Ramos (cell line): Measurements from ENCODE around the gene GJB1.
"Not testable (repeated sequence)": the region's sequence is repeated elsewhere in the genome, so short reads cannot be mapped to it uniquely, and the experiment has no call there.

Experiments
- in situ Hi-C: fragments of 300-500 bp; cut with MboI; formaldehyde crosslinking; loops from one replicate; pipeline ENCODE4 v1.14.3; 2022; ENCODE audit warnings: low sequenced_read_pairs; ENCODE audit not compliant: unreplicated experiment

Gene GJB1

DNA sequence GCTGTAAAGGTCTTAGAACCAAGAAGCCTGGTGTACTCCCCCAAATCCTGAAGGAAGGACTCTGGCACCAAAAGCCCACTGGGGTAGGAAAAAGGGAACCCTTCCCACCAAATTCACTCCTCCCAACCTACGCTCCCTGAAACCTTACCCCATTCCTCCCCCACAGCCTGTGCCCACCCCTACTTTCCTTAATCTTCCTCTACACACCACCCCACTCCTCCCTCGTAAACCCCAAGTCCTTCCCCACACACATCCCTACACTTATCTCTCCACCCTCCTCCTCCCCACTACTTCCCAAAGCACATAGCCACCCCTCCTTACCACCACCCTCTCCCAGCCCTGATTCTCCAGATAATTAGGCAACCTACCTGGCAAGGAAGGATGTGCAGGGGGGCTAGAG, 29.2 kb downstream of the GJB1 start:
- in situ Hi-C loops, result no loop called here

GRCh38 chrX:71253253-71254091, 30.4 kb downstream of the GJB1 start:
- in situ Hi-C loops, result no loop called here

DNA sequence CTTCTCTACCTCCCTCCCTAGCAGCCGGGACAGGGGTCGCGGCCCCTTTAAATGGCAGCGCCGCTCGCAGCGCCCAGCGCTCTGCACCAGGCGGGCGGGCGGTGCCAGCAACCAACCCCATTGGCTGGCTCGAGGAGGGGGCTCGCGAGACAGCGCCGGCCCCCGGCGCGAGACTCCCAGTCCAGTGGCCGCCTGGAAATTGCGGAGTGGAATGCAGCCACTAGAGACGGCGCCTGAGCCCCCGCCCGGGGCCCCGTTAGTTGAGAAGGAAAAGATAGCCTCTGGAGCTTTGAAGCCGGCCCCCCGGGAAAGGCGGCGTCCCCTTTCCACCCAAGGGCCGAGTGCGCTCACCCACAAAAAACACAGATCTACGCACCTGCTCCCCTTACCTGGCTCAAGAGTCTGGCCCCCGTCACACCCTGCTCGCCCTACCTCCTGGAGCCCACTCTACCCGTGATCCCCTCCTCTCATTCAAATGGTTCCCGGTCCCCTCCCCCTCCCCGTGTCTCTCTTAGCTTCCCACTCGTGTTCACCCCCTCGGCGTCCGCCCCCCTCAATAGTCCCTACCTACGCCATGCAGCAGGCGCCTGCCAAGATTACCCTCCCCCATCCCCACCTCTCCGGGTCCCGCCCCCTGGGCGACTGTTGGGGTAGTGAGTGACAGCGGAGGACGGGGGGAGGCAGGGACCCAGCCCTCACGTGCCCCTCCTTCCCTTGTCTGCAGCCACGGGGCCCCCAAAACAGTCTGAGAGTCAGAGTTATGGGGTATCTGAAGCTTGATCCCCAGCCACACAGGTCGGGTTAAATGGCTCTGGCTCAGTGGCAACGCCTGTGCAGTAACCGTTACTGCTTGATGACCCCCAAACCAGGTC, 31.3 kb downstream of the GJB1 start, which contains the start of gene ZMYM3:
TSS of gene ZMYM3 (minus strand) at position 49 of the 872 bp plus-strand sequence. CDS start 885 bp downstream, outside the sequence.
- in situ Hi-C loops, result no loop called here

DNA sequence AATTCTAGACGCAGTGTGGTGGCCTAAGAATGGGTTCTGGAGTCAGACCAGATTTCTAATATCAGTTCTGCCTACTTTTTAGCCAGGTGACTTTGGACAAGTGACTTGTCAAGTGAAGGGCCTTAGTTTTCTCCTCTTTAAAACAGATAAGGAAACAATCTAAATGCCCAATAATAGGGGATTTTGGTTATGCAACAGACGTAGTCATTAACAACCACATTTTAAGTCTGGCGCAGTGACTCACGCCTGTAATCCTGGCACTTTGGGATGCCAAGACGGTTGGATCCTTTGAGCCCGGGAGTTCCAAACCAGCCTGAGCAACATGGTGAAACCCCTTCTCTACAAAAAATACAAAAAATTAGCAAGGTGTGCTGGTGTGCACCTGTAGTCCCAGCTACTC, 33.0 kb downstream of the GJB1 start:
- in situ Hi-C loops, result no loop called here

GRCh38 chrX:71256856-71257255, 33.8 kb downstream of the GJB1 start:
- in situ Hi-C loops, result no loop called here

DNA sequence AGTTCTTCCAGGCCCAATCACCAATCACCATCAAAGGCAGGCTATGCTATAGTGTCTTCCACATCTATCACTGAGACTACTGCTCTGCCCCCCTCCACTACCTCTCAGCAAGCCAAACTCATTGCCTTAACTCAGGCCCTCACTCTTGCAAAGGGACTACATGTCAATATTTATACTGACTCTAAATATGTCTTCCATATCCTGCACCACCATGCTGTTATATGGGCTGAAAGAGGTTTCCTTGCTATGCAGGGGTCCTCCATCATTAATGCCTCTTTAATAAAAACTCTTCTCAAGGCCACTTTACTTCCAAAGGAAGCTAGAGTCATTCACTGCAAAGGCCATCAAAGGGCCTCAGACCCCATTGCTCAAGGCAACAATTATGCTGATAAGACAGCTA, 45.6 kb downstream of the GJB1 start:
- in situ Hi-C loops, result not testable (repeated sequence)

- in situ Hi-C loops, result no loop called here
Measured at GRCh38 chrX:71269801-71270395, 46.9 kb downstream of the GJB1 start.

DNA sequence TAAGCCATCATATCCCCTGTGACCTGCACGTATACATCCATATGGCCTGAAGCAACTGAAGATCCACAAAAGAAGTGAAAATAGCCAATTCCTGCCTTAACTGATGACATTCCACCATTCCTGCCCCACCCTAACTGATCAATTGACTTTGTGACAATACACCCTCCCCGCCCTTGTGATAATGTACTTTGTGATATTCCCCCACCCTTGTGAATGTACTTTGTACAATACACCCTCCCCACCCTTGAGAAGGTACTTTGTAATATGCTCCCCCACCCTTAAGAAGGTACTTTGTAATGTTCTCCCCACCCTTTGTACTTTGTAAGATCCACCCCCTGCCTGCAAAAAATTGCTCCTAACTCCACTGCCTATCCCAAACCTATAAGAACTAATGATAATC, 49.3 kb downstream of the GJB1 start:
- in situ Hi-C loops, result not testable (repeated sequence)
